ENCODE data around the gene MIOS. TPM values are rescaled to one million over a fixed set of nuclear protein-coding genes. Genes with fewer than 3 reads are reported as not detected.

The MIOS gene
- total and polyA plus RNA-seq, 2 of the 8 experiments (the other 6 are each of a cell fraction or from before 2014, with no cell fraction given) = 15.5 to 50.7 TPM

GRCh38 chr7:7556852-7557251 is 9.8 kb upstream of the MIOS start:
- WGBS, 2 experiments (ENCODE audit: extremely low coverage in 1 of 2, insufficient coverage in 1 of 2, insufficient read length in 1 of 2, insufficient replicate concordance in 2 of 2, low coverage in 1 of 2, low lambda C conversion rate in 2 of 2, missing lambda C conversion rate in 1 of 2) = 90% methylated on average over 1 of the region's 1 CpG; no CpG with 5 or more reads in 1 of the 2 experiments
- no peaks in the 10 kb centered on the region for H3K36me3 ChIP-seq (ENCODE audit: control insufficient read depth in 2 of 4, insufficient read depth in 4 of 4, low read length in 3 of 4)
- CTCF ChIA-PET (ENCODE audit: partially characterized antibody) = interaction anchor here (0.6 to 0.8 kb wide), 2 partner anchors 137 to 203 kb away, joined by 3 read pairs; no protein-coding TSS in a partner anchor
- H3K27me3 ChIP-seq (replicated peaks in 1 of 4; ENCODE audit: control insufficient read depth in 3 of 4, extremely low read depth in 1 of 4, insufficient read depth in 3 of 4, low read length in 3 of 4) = no peaks in the 10 kb centered on the region
- H2AFZ ChIP-seq (ENCODE audit: low read length) = no peak overlapping the region
- no peak overlapping the region for H2BK15ac ChIP-seq (ENCODE audit: low read length)
- H2BK20ac ChIP-seq (ENCODE audit: low read length) = no peak overlapping the region
- H4K8ac ChIP-seq (ENCODE audit: extremely low read depth, insufficient read depth, low read length) = no peak overlapping the region
- H2BK120ac ChIP-seq (replicated peaks; ENCODE audit: low read depth, low read length) = no peak overlapping the region
- H4K91ac ChIP-seq (replicated peaks; ENCODE audit: insufficient read length, low read length) = no peak overlapping the region
- H2BK12ac ChIP-seq (ENCODE audit: low read depth, low read length) = no peak overlapping the region
- H3K23ac ChIP-seq (ENCODE audit: insufficient read length) = no peak overlapping the region
- no peak overlapping the region for H3K4me3 ChIP-seq (ENCODE audit: extremely low read depth in 1 of 4, insufficient read depth in 2 of 4, low read depth in 3 of 4, low read length in 4 of 4)
- no peaks in the 10 kb centered on the region for H3K79me2 ChIP-seq (ENCODE audit: control insufficient read depth in 1 of 2, insufficient read depth in 2 of 2, low read length in 2 of 2)
- no peak overlapping the region for H3K27ac ChIP-seq (ENCODE audit: low read depth, low read length)
- no peak overlapping the region for H3K4ac ChIP-seq (replicated peaks; ENCODE audit: insufficient read length, low read depth, low read length)
- POLR2A ChIA-PET (ENCODE audit: partially characterized antibody) = no interaction called here
- H3K4me1 ChIP-seq (replicated peaks in 1 of 4; ENCODE audit: control insufficient read depth in 3 of 4, insufficient read depth in 4 of 4, low read length in 3 of 4) = no peaks in the 10 kb centered on the region
- H3K56ac ChIP-seq (replicated peaks; ENCODE audit: insufficient read length, low read depth, low read length) = no peak overlapping the region
- no peaks in the 10 kb centered on the region for H4K20me1 ChIP-seq (replicated peaks in 1 of 2; ENCODE audit: control insufficient read depth in 1 of 2, insufficient read depth in 2 of 2, low read length in 2 of 2)
- no peaks in the 10 kb centered on the region for H3K79me1 ChIP-seq (ENCODE audit: low read depth, low read length)
- H3K18ac ChIP-seq (ENCODE audit: extremely low read depth, low read length) = no peak overlapping the region
- no peak overlapping the region for H3K14ac ChIP-seq (ENCODE audit: insufficient read length)
- no peak overlapping the region for H3K9ac ChIP-seq (replicated peaks in 1 of 4; ENCODE audit: extremely low read depth in 1 of 4, low read depth in 3 of 4, low read length in 3 of 4)
- no peak for FAIRE-seq
- H3K9me3 ChIP-seq (ENCODE audit: insufficient read depth in 2 of 2, low read depth in 1 of 2, low read length in 1 of 2) = no peaks in the 10 kb centered on the region
- no peak overlapping the region for H2BK5ac ChIP-seq (ENCODE audit: low read depth, low read length)
- H2AK5ac ChIP-seq (ENCODE audit: low read depth, low read length) = no peak overlapping the region
- no peak for TF ChIP-seq SP2 (IDR thresholded peaks at IDR 0.05; ENCODE audit: low read length)
- TF ChIP-seq POLR2A (IDR thresholded peaks at IDR 0.05; ENCODE audit: control extremely low read depth in 1 of 2, low read depth in 2 of 2, low read length in 2 of 2) = no peak
- no peak for TF ChIP-seq CEBPB (IDR thresholded peaks at IDR 0.05; ENCODE audit: low read depth, low read length)
- TF ChIP-seq KDM5A (IDR thresholded peaks at IDR 0.05; ENCODE audit: low read length) = no peak
- no peak for DNase-seq (ENCODE audit: low read depth in 1 of 2, low spot score in 2 of 2)
- H4K5ac ChIP-seq (ENCODE audit: insufficient read length, low read depth, low read length) = no peak overlapping the region
- no peaks in the 10 kb centered on the region; the same call in 1 of the 2 replicates for H3K23me2 ChIP-seq (ENCODE audit: low read depth, low read length)
- no peak overlapping the region for H3K4me2 ChIP-seq (ENCODE audit: insufficient read depth in 1 of 2, low read depth in 2 of 2, low read length in 2 of 2)

Data from H1 (cell line).